ENCODE results near the gene FAM193B.

The FAM193B gene

GRCh38 chr5:177483994-177484901 is 70.1 kb downstream of the FAM193B start:
- TF ChIP-seq TCF4 (CRISPR knock-in tag; IDR thresholded peaks at IDR 0.05; ENCODE audit: borderline replicate concordance), result no peak; the same call in 1 of the 2 replicates
- TF ChIP-seq PPARA (CRISPR knock-in tag; IDR thresholded peaks at IDR 0.05; ENCODE audit: borderline replicate concordance), result no peak
- no peak for TF ChIP-seq ZFP30 (CRISPR knock-in tag; IDR thresholded peaks at IDR 0.05)
- no peak for TF ChIP-seq ZNF565 (CRISPR knock-in tag; conservative IDR thresholded peaks at IDR 0.05; ENCODE audit: low read depth)
- TF ChIP-seq CREB5 (CRISPR knock-in tag; IDR thresholded peaks at IDR 0.05; ENCODE audit: low read depth), result no peak
- TF ChIP-seq ZFP3 (CRISPR knock-in tag; IDR thresholded peaks at IDR 0.05), result no peak
- no peak for TF ChIP-seq ARNTL (CRISPR knock-in tag; IDR thresholded peaks at IDR 0.05; ENCODE audit: borderline replicate concordance, low read depth)
- TF ChIP-seq SNAI2 (CRISPR knock-in tag; IDR thresholded peaks at IDR 0.05), result no peak
- TF ChIP-seq GLIS3 (CRISPR knock-in tag; IDR thresholded peaks at IDR 0.05), result no peak
- no peak for TF ChIP-seq ZNF8 (CRISPR knock-in tag; IDR thresholded peaks at IDR 0.05)
- no peak for TF ChIP-seq POU6F1 (CRISPR knock-in tag; IDR thresholded peaks at IDR 0.05; ENCODE audit: borderline replicate concordance, low read depth)
- TF ChIP-seq ZC3H10 (CRISPR knock-in tag; IDR thresholded peaks at IDR 0.05), result no peak
- TF ChIP-seq BACH2 (CRISPR knock-in tag; IDR thresholded peaks at IDR 0.05; ENCODE audit: borderline replicate concordance), result no peak
- no peak for TF ChIP-seq ESRRG (CRISPR knock-in tag; IDR thresholded peaks at IDR 0.05)
- ATAC-seq, result peak; percentile 1

- TF ChIP-seq SNAI2 (CRISPR knock-in tag; IDR thresholded peaks at IDR 0.05) (no peak), POU6F1 (CRISPR knock-in tag; IDR thresholded peaks at IDR 0.05; ENCODE audit: borderline replicate concordance, low read depth) (no peak), PPARA (CRISPR knock-in tag; IDR thresholded peaks at IDR 0.05; ENCODE audit: borderline replicate concordance) (no peak), PATZ1 (CRISPR knock-in tag; IDR thresholded peaks at IDR 0.05; ENCODE audit: borderline replicate concordance) (no peak), TCF4 (CRISPR knock-in tag; IDR thresholded peaks at IDR 0.05; ENCODE audit: borderline replicate concordance) (no peak), TOX (CRISPR knock-in tag; IDR thresholded peaks at IDR 0.05; ENCODE audit: borderline replicate concordance) (no peak)
- ATAC-seq, result no peak
Observed at GRCh38 chr5:177483042-177483441, 71.3 kb downstream of the FAM193B start.

- ATAC-seq, result peak; percentile 1
Observed at GRCh38 chr5:177482359-177482795, 72.0 kb downstream of the FAM193B start.

More at GRCh38 chr5:177482359-177482795, 72.0 kb downstream of the FAM193B start:
- peak; percentile 35; the same call in 1 of the 2 replicates for TF ChIP-seq PATZ1 (CRISPR knock-in tag; IDR thresholded peaks at IDR 0.05; ENCODE audit: borderline replicate concordance)
- no peak for TF ChIP-seq OSR1 (CRISPR knock-in tag; IDR thresholded peaks at IDR 0.05)
